Peyer's patch (tissue), 4 donors: Measurements from ENCODE around the gene TNFRSF17.

Experiments used
- CTCF ChIP-seq, 6 experiments: fragments of 450-650 bp in 4 of 6; fragments of 200-600 bp in 2 of 6; sonication (generic) in 1 of 6; IDR thresholded peaks; one replicate each; pipeline ENCODE4 v1.5.1; 2017 to 2019; ENCODE audit warnings: antibody characterized with exemption in 6 of 6, mild to moderate bottlenecking in 3 of 6, moderate library complexity in 1 of 6
- POLR2A ChIP-seq, 2 donors: fragments of 450-650 bp; IDR thresholded peaks; one replicate each; pipeline ENCODE4 v1.5.1; 2017; ENCODE audit warnings: antibody characterized with exemption in 2 of 2, mild to moderate bottlenecking in 2 of 2, moderate library complexity in 2 of 2

DNA sequence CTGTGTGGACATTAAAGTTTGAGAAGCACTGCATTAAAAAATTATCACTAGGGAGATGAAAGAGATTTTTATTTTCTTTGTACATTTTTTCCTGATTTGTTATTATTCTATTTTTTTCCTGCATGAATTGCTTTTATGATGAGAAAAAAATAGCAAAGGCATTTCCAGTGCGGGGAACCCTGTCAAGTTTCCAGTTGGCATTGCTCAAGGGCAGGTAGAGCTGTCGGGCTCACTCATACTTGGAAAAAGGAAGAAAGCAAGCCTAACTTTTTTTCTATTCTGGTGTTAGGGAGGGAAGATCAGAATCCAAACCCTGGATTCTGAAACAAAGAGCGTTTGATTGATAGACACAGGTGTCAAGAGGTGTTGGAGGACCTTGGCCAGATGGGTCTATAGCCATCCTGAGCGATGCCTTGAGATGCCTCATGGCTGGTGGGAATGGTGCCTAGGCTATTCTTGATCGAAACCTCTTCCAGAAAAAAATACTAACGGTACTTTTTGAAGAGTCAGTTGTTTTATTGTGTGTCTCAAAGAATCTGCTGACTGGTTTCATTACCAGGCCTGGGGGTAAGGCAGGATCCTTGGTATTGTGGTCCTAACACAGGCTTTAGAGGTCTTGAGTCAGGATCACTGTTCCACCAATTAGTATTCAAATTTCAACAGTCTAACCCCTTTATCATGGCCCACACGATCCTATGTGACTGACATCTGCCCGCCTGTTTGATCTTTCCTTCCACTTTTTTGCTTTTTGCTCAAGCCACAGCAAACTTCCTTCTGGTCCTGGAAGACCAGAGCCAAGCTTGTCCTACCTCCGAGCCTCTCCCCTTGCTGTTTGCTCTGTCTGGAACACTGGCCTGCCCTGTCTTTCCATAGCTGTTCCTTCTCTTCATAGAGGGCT is 31.7 kb downstream of the TNFRSF17 start:
- no peak for TF ChIP-seq CTCF (IDR thresholded peaks at IDR 0.05)
- TF ChIP-seq POLR2A (IDR thresholded peaks at IDR 0.05): no peak
